ENCODE results near the gene F10. TPM values are rescaled to one million over a fixed set of nuclear protein-coding genes. Genes with fewer than 3 reads are reported as not detected.

Gene F10
- total RNA-seq, 2 experiments from 2014 or later: not detected

DNA sequence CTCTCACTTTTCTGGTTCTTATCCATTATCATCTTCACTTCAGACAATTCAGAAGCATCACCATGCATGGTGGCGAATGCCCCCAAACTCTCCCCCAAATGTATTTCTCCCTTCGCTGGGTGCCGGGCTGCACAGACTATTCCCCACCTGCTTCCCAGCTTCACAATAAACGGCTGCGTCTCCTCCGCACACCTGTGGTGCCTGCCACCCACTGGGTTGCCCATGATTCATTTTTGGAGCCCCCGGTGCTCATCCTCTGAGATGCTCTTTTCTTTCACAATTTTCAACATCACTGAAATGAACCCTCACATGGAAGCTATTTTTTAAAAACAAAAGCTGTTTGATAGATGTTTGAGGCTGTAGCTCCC is 2.8 kb upstream of the F10 start:
- BruUV-seq (replicated peaks): no TSS peak
- no peaks in the 10 kb centered on the region for H3K4me1 ChIP-seq (ENCODE audit: insufficient read depth, low read length, poor library complexity, severe bottlenecking)
- H3K4me3 ChIP-seq (ENCODE audit: low read depth, low read length, poor library complexity, severe bottlenecking): no peak overlapping the region
- no peak overlapping the region for H2AFZ ChIP-seq (ENCODE audit: low read length)
- CTCF ChIA-PET (ENCODE audit: unreplicated experiment): no interaction called here
- H3K4me2 ChIP-seq (ENCODE audit: low read length): no peak overlapping the region
- no peaks in the 10 kb centered on the region for H4K20me1 ChIP-seq (ENCODE audit: insufficient read depth, low read length)
- DNase-seq (ENCODE audit: low spot score): no peak
- no peaks in the 10 kb centered on the region for H3K36me3 ChIP-seq (ENCODE audit: insufficient read depth, low read length)
- H3K9me2 ChIP-seq (ENCODE audit: insufficient read depth, low read length): no peaks in the 10 kb centered on the region
- no peaks in the 10 kb centered on the region for H3K9me3 ChIP-seq (ENCODE audit: low read length)
- no peak overlapping the region for H3K27ac ChIP-seq (ENCODE audit: low read depth, low read length, poor library complexity, severe bottlenecking)
- no peaks in the 10 kb centered on the region for H3K79me2 ChIP-seq (ENCODE audit: insufficient read depth, low read depth, low read length)
- TF ChIP-seq EZH2phosphoT487 (IDR thresholded peaks at IDR 0.05; ENCODE audit: borderline replicate concordance, low read depth, low read length): no peak
- TF ChIP-seq CTCF (conservative IDR thresholded peaks at IDR 0.05; ENCODE audit: low read length): no peak
- intact Hi-C loops (cut with micrococcal nuclease; ENCODE audit: unreplicated experiment): no loop called here
- POLR2A ChIA-PET: no interaction called here

- POLR2A ChIA-PET: no interaction called here
- Histone ChIP-seq H3K4me2 (ENCODE audit: low read length) (no peak overlapping the region), H3K9me3 (ENCODE audit: low read length) (no peaks in the 10 kb centered on the region), H4K20me1 (ENCODE audit: insufficient read depth, low read length) (no peaks in the 10 kb centered on the region), H3K9me2 (ENCODE audit: insufficient read depth, low read length) (no peaks in the 10 kb centered on the region), H2AFZ (ENCODE audit: low read length) (no peak overlapping the region), H3K36me3 (ENCODE audit: insufficient read depth, low read length) (no peaks in the 10 kb centered on the region), H3K4me3 (ENCODE audit: low read depth, low read length, poor library complexity, severe bottlenecking) (no peak overlapping the region), H3K79me2 (ENCODE audit: insufficient read depth, low read depth, low read length) (no peaks in the 10 kb centered on the region), H3K27ac (ENCODE audit: low read depth, low read length, poor library complexity, severe bottlenecking) (no peak overlapping the region), H3K4me1 (ENCODE audit: insufficient read depth, low read length, poor library complexity, severe bottlenecking) (no peaks in the 10 kb centered on the region)
- DNase-seq (ENCODE audit: low spot score): no peak
- no TSS peak for BruUV-seq (replicated peaks)
- intact Hi-C loops (cut with micrococcal nuclease; ENCODE audit: unreplicated experiment): no loop called here
- TF ChIP-seq EZH2phosphoT487 (IDR thresholded peaks at IDR 0.05; ENCODE audit: borderline replicate concordance, low read depth, low read length) (no peak), CTCF (conservative IDR thresholded peaks at IDR 0.05; ENCODE audit: low read length) (no peak)
- CTCF ChIA-PET (ENCODE audit: unreplicated experiment): no interaction called here
Observed at GRCh38 chr13:113120300-113121182, 2.1 kb upstream of the F10 start.

DNA sequence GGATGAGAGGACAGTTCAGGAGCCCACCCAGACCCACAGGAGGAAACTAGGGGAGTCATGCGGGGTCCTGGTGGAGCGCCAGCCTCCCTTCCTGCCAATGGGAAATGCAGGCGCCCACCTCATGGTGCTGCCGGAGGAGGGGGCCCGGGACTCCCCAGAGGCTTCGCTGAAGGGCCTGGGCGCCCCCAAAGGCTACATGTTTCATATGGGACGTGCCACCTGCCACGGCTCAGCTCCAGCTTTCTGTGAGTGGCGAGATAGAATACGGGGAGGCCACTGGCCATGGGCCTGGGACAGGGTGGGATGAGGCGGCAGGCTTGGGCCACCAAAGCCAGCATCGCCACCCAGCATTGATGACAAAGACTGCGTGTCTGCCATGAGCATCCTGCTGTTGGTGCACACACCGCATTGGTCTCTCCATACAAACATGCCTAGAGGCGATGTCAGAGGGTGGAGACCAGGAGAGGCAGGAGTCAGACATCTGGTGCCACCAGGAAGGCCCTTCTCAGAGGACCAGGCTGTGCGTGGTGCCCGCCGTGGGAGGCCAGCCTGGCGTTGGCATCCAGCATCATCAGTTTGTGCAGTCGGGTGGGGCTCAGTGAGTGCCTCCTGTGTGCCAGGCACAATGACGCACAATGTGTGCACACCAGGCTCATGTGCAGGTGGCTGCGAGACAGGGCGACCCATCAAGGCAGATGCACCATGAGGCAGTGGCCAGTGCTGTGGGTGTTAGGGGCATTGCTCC is 1.2 kb upstream of the F10 start:
- Histone ChIP-seq H3K4me2 (ENCODE audit: low read length) (no peak overlapping the region), H3K27ac (ENCODE audit: low read depth, low read length, poor library complexity, severe bottlenecking) (no peak overlapping the region), H4K20me1 (ENCODE audit: insufficient read depth, low read length) (no peaks in the 10 kb centered on the region), H3K36me3 (ENCODE audit: insufficient read depth, low read length) (no peaks in the 10 kb centered on the region), H3K4me3 (ENCODE audit: low read depth, low read length, poor library complexity, severe bottlenecking) (no peak overlapping the region), H3K79me2 (ENCODE audit: insufficient read depth, low read depth, low read length) (no peaks in the 10 kb centered on the region), H3K9me2 (ENCODE audit: insufficient read depth, low read length) (no peaks in the 10 kb centered on the region), H3K9me3 (ENCODE audit: low read length) (no peaks in the 10 kb centered on the region), H3K4me1 (ENCODE audit: insufficient read depth, low read length, poor library complexity, severe bottlenecking) (no peaks in the 10 kb centered on the region), H2AFZ (ENCODE audit: low read length) (no peak overlapping the region)
- BruUV-seq (replicated peaks): no TSS peak
- CTCF ChIA-PET (ENCODE audit: unreplicated experiment): no interaction called here
- intact Hi-C loops (cut with micrococcal nuclease; ENCODE audit: unreplicated experiment): no loop called here
- POLR2A ChIA-PET: no interaction called here
- TF ChIP-seq CTCF (conservative IDR thresholded peaks at IDR 0.05; ENCODE audit: low read length): no peak
- no peak for TF ChIP-seq EZH2phosphoT487 (IDR thresholded peaks at IDR 0.05; ENCODE audit: borderline replicate concordance, low read depth, low read length)
- no peak for DNase-seq (ENCODE audit: low spot score)

Measured in OCI-LY7 (cell line).